Measurements from ENCODE around the gene ADAMTS3.

Gene ADAMTS3

DNA sequence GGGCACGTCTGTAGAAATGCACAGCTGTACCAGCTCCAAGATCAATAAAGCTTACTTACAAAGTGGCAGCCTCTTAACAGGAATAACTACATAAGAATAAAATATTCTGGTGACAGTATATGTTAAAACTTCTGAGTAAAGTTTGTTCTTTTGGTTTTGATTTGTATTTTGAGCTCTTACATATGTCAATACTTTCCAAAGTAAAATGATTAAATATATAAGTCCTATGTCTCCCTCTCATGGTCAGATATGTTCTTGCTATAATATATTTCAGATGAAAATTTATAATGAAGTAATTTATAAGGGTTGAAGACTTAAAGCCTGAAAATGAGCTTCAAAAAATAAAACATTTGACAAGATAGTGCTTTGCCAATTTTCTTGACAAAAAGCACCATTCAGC, 282.8 kb downstream of the ADAMTS3 start:
- no peak overlapping the region for H3K4me3 ChIP-seq (ENCODE audit: low read depth in 1 of 2, low read length in 1 of 2)
- no peaks in the 10 kb centered on the region for H3K9me3 ChIP-seq
- H3K27me3 ChIP-seq, result no peaks in the 10 kb centered on the region
- no peak overlapping the region for H3K27ac ChIP-seq
- TF ChIP-seq, protein P1, sequence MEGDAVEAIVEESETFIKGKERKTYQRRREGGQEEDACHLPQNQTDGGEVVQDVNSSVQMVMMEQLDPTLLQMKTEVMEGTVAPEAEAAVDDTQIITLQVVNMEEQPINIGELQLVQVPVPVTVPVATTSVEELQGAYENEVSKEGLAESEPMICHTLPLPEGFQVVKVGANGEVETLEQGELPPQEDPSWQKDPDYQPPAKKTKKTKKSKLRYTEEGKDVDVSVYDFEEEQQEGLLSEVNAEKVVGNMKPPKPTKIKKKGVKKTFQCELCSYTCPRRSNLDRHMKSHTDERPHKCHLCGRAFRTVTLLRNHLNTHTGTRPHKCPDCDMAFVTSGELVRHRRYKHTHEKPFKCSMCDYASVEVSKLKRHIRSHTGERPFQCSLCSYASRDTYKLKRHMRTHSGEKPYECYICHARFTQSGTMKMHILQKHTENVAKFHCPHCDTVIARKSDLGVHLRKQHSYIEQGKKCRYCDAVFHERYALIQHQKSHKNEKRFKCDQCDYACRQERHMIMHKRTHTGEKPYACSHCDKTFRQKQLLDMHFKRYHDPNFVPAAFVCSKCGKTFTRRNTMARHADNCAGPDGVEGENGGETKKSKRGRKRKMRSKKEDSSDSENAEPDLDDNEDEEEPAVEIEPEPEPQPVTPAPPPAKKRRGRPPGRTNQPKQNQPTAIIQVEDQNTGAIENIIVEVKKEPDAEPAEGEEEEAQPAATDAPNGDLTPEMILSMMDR (IDR thresholded peaks at IDR 0.05), result no peak
- H3K4me1 ChIP-seq (ENCODE audit: control insufficient read depth in 1 of 2, insufficient read depth in 1 of 2, low read depth in 1 of 2, low read length in 1 of 2), result no peaks in the 10 kb centered on the region
- no peaks in the 10 kb centered on the region for H3K36me3 ChIP-seq

DNA sequence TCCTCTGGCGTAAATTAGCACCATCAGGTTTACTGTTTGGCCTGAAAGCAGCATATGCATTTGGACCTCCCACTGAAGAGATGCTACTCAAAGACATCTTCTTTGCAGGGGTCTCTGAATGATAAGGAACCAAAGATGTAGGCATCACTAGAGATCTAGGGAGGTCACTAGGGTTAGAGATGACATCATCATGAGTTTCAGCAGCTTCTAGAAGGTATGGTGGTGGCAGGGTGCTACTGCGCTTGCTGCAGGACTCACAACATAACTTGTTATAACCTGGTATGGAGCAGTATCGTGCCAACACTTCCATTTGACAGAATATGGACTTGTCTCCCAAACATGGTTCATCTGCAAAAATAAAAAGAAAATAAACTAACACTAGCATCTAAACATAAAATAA, 285.7 kb downstream of the ADAMTS3 start:
- no peak overlapping the region for H3K27ac ChIP-seq
- no peak overlapping the region for H3K4me3 ChIP-seq (ENCODE audit: low read depth in 1 of 2, low read length in 1 of 2)
- H3K4me1 ChIP-seq (ENCODE audit: control insufficient read depth in 1 of 2, insufficient read depth in 1 of 2, low read depth in 1 of 2, low read length in 1 of 2), result no peaks in the 10 kb centered on the region
- TF ChIP-seq, protein P1 (IDR thresholded peaks at IDR 0.05), result no peak
- H3K9me3 ChIP-seq, result no peaks in the 10 kb centered on the region
- H3K27me3 ChIP-seq, result no peaks in the 10 kb centered on the region
- no peaks in the 10 kb centered on the region for H3K36me3 ChIP-seq

DNA sequence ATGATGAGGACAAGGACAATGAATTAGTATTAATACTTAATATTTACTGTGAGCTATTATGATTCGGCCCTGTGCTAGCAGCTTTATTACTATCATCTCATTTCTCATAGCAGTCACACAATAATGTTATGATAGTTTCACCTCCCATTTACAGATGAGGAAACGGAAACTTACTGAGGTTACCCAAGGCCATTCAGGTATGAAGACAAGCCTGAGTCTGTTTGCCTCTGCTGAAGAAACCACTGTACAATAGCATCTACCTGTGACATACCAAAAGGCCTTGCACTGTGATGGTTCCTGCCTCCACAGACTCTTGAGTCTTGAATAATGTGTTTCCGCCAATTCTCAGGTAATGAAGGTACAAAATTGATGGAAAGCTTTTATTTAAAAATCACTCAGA, 288.8 kb downstream of the ADAMTS3 start:
- H3K4me3 ChIP-seq (ENCODE audit: low read depth in 1 of 2, low read length in 1 of 2), result no peak overlapping the region

DNA sequence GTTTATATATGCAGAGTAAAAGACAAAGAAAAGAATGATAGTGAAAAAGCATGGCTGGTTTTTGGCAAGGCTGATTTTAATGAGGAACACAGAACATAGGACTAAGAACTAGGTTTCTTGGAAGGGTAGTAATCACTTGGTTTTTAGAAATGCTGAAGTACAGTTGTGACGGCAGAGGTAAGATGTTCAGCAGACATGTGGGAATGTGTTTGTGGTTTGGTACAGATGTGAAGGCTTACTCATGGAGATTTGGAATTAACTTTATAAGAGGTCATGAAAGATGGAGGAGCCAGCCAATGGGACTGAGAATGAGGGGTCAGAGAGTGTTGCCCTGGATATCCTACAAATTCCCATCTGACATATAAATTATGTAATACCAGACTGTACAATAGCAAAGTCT, 293.6 kb downstream of the ADAMTS3 start:
- Histone ChIP-seq H3K9me3 (no peaks in the 10 kb centered on the region), H3K36me3 (no peaks in the 10 kb centered on the region), H3K4me3 (ENCODE audit: low read depth in 1 of 2, low read length in 1 of 2) (no peak overlapping the region), H3K27ac (no peak overlapping the region), H3K4me1 (ENCODE audit: control insufficient read depth in 1 of 2, insufficient read depth in 1 of 2, low read depth in 1 of 2, low read length in 1 of 2) (no peaks in the 10 kb centered on the region), H3K27me3 (no peaks in the 10 kb centered on the region)
- TF ChIP-seq, protein P1 (IDR thresholded peaks at IDR 0.05), result no peak

More for the DNA sequence above, 288.8 kb downstream of the ADAMTS3 start:
- Histone ChIP-seq H3K4me1 (ENCODE audit: control insufficient read depth in 1 of 2, insufficient read depth in 1 of 2, low read depth in 1 of 2, low read length in 1 of 2) (no peaks in the 10 kb centered on the region), H3K36me3 (no peaks in the 10 kb centered on the region), H3K27me3 (no peaks in the 10 kb centered on the region), H3K27ac (no peak overlapping the region), H3K9me3 (no peaks in the 10 kb centered on the region)
- TF ChIP-seq, protein P1 (IDR thresholded peaks at IDR 0.05), result no peak

DNA sequence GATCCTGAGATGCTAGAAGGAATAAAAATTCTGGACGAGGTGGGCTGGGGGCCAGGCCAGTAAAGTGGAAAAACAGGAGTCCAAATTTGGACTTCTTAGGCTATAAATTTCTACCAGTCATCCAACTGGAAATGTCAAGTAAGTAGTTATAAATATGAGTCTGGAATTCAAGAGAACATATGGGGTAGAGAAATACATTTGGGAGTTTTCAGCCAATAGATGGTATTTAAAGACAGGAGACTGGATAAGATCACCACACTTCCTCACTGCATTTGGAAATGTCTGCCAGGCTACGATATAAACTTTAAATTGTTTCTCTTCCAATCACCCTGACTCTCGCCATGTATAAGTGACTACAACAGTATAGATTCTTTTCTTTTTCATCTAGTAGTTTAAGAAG, 294.8 kb downstream of the ADAMTS3 start:
- TF ChIP-seq, protein P1 (IDR thresholded peaks at IDR 0.05), result no peak
- Histone ChIP-seq H3K36me3 (no peaks in the 10 kb centered on the region), H3K9me3 (no peaks in the 10 kb centered on the region), H3K27me3 (no peaks in the 10 kb centered on the region), H3K4me3 (ENCODE audit: low read depth in 1 of 2, low read length in 1 of 2) (no peak overlapping the region), H3K27ac (no peak overlapping the region), H3K4me1 (ENCODE audit: control insufficient read depth in 1 of 2, insufficient read depth in 1 of 2, low read depth in 1 of 2, low read length in 1 of 2) (no peaks in the 10 kb centered on the region)

DNA sequence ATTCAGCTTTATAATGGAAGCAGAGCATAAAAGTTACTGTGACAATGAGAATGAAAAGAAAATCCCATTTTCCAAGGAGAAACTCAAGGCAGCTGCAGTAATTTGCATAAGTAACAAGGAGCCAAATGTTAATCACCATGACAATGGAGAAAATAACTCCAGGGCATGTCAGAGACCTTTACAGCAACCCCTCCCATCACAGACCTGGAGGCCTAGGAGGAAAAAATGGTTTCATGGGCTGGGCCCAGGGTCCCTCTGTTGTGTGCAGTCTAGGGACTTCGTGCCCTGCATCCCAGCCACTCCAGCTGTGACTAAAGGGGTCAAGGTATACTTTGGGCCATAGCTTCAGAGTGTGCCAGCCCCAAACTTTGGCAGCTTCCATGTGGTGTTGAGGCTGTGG, 313.8 kb downstream of the ADAMTS3 start:
- no peaks in the 10 kb centered on the region for H3K36me3 ChIP-seq
- H3K4me1 ChIP-seq (ENCODE audit: control insufficient read depth in 1 of 2, insufficient read depth in 1 of 2, low read depth in 1 of 2, low read length in 1 of 2), result no peaks in the 10 kb centered on the region
- TF ChIP-seq, protein P1 (IDR thresholded peaks at IDR 0.05), result no peak
- no peaks in the 10 kb centered on the region for H3K9me3 ChIP-seq
- no peak overlapping the region for H3K4me3 ChIP-seq (ENCODE audit: low read depth in 1 of 2, low read length in 1 of 2)
- H3K27ac ChIP-seq, result no peak overlapping the region
- no peaks in the 10 kb centered on the region for H3K27me3 ChIP-seq

Data from neutrophil (primary cell).